OCI-LY1 (cell line): ENCODE data around the gene PTPRE.

Source experiments
- H2AFZ ChIP-seq: fragments of 200-600 bp; sonication (generic), shearing (Covaris generic); 2 replicates; pipeline ENCODE4 v1.6.0; 2014; ENCODE audit warnings: antibody characterized with exemption, mild to moderate bottlenecking, low read length
- H3F3A ChIP-seq: fragments of 200-600 bp; sonication (generic), shearing (Covaris generic); 2 replicates; pipeline ENCODE4 v1.6.0; 2014; ENCODE audit warnings: mild to moderate bottlenecking, antibody characterized with exemption, low read length, moderate library complexity; ENCODE audit not compliant: insufficient read depth
- H3K27ac ChIP-seq: fragments of 200-600 bp; sonication (generic); 2 replicates; pipeline ENCODE4 v1.5.1; 2014; ENCODE audit warnings: low read length, mixed run types, mild to moderate bottlenecking, low read depth; ENCODE audit not compliant: poor library complexity, severe bottlenecking
- H3K27me3 ChIP-seq: fragments of 200-600 bp; sonication (generic); 2 replicates; pipeline ENCODE4 v1.6.0; 2014; ENCODE audit warnings: antibody characterized with exemption, mild to moderate bottlenecking, low read length, moderate library complexity; ENCODE audit not compliant: insufficient read depth
- H3K36me3 ChIP-seq: fragments of 200-600 bp; sonication (generic); 2 replicates; pipeline ENCODE4 v1.6.1; 2014; ENCODE audit warnings: mild to moderate bottlenecking, antibody characterized with exemption, low read length, moderate library complexity, mixed read lengths; ENCODE audit not compliant: insufficient read depth
- H3K4me1 ChIP-seq: fragments of 200-600 bp; sonication (generic); 2 replicates; pipeline ENCODE4 v1.5.1; 2014; ENCODE audit warnings: mild to moderate bottlenecking, low read length, moderate library complexity; ENCODE audit not compliant: insufficient read depth, severe bottlenecking
- H3K4me2 ChIP-seq: fragments of 200-600 bp; sonication (generic), shearing (Covaris generic); 2 replicates; pipeline ENCODE4 v1.6.1; 2014; ENCODE audit warnings: low read length
- H3K4me3 ChIP-seq: fragments of 200-600 bp; sonication (generic); 2 replicates; pipeline ENCODE4 v1.5.1; 2014; ENCODE audit warnings: low read length, low read depth, mild to moderate bottlenecking, mixed read lengths; ENCODE audit not compliant: poor library complexity, severe bottlenecking
- H3K79me2 ChIP-seq: fragments of 200-600 bp; shearing (Covaris generic); 2 replicates; pipeline ENCODE4 v1.6.1; 2016; ENCODE audit warnings: mixed run types, low read length, mixed read lengths; ENCODE audit not compliant: insufficient read depth
- H3K9ac ChIP-seq: fragments of 200-600 bp; sonication (generic), shearing (Covaris generic); 2 replicates; pipeline ENCODE4 v1.6.1; 2014; ENCODE audit warnings: mild to moderate bottlenecking, low read length, mixed read lengths
- H3K9me2 ChIP-seq: fragments of 200-600 bp; sonication (generic), shearing (Covaris generic); 2 replicates; pipeline ENCODE4 v1.6.1; 2014; ENCODE audit warnings: low read depth, mild to moderate bottlenecking, low read length, mixed read lengths
- H3K9me3 ChIP-seq: fragments of 200-600 bp; shearing (Covaris generic); 2 replicates; pipeline ENCODE4 v1.6.1; 2014; ENCODE audit warnings: low read length, mixed read lengths
- H4K20me1 ChIP-seq: fragments of 200-600 bp; sonication (generic), shearing (Covaris generic); 2 replicates; pipeline ENCODE4 v1.6.0; 2016; ENCODE audit warnings: mild to moderate bottlenecking, low read length; ENCODE audit not compliant: insufficient read depth
- EZH2 ChIP-seq: fragments of 200-600 bp; sonication (generic), shearing (Covaris generic); IDR thresholded peaks from 2 replicates; pipeline ENCODE4 v1.8.0; 2017; ENCODE audit warnings: borderline replicate concordance, mixed run types, mild to moderate bottlenecking, antibody characterized with exemption, low read length, moderate library complexity, mixed read lengths
- TF ChIP-seq, protein P1 (sequence below): fragments of 200-600 bp; sonication (generic), shearing (Covaris generic); IDR thresholded peaks from 2 replicates; pipeline ENCODE4 v1.5.1; 2017; ENCODE audit warnings: mild to moderate bottlenecking, antibody characterized with exemption, low read length, moderate library complexity, mixed read lengths

PTPRE gene

DNA sequence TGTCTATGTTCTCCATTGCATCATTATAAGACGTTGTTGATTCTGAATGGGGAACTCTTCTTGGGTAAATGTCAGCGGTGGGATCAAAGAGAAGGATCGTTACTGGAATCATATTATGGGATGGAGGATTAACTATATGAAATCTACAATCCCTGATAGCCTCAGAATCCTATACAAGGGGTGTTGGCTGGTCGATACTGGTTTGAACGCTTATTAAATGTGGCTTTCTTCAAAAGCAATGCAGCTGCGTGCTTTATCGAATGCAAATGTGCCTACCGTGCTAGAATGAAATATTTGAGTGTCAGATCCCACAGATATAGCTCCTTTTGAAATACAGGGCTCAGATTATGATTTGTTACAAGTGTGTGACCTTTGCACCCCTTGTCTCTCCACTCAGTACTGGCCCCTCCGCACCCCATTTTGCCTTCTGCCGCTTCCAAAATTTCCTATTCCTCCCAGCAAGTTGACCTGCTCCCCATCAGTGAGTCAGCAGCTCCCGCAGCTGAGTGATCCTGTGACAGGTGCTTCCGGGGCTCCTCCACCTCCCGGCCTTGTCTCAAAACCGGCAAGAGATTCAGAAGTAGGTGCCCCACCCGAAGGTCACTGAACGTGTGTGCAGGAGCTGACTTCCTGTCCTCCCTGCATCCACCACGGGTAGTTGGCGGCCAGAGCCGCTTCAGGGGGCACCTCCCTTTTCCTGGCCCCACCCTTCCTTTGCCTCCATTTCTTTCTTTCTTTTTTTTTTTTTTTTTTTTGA, 76.6 kb downstream of the PTPRE start:
- TF ChIP-seq, protein P1, sequence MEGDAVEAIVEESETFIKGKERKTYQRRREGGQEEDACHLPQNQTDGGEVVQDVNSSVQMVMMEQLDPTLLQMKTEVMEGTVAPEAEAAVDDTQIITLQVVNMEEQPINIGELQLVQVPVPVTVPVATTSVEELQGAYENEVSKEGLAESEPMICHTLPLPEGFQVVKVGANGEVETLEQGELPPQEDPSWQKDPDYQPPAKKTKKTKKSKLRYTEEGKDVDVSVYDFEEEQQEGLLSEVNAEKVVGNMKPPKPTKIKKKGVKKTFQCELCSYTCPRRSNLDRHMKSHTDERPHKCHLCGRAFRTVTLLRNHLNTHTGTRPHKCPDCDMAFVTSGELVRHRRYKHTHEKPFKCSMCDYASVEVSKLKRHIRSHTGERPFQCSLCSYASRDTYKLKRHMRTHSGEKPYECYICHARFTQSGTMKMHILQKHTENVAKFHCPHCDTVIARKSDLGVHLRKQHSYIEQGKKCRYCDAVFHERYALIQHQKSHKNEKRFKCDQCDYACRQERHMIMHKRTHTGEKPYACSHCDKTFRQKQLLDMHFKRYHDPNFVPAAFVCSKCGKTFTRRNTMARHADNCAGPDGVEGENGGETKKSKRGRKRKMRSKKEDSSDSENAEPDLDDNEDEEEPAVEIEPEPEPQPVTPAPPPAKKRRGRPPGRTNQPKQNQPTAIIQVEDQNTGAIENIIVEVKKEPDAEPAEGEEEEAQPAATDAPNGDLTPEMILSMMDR, result no peak
- TF ChIP-seq EZH2, result no peak

DNA sequence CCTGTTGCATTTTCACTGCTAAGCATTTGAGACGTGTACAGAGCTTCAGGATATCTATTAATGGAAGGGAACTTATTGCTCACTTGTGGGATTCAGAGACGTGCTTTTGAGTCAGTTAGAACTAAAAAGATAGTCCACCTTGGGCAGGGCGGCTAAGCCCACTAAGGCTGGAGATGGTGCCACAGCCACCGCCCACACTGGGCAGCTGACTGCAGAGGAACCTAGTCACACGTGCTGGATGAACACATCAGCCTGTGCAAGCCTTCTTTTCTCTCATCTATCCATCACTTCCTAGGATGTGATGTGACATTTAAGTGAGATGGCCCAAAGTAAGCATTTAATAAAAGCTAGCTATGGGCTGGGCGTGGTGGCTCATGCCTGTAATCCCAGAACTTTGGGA, 78.0 kb downstream of the PTPRE start:
- Histone ChIP-seq H3K4me3 (no peak overlapping the region), H3K4me2 (no peak overlapping the region), H3K9me3 (0 out of 2 replicates have a peak, but pooled peaks cover 4% of the 10 kb centered on the region), H3K9me2 (no peaks in the 10 kb centered on the region), H3K4me1 (no peaks in the 10 kb centered on the region), H3F3A (no peaks in the 10 kb centered on the region), H3K9ac (no peak overlapping the region), H3K27ac (no peak overlapping the region), H3K36me3 (no peaks in the 10 kb centered on the region), H2AFZ (no peak overlapping the region), H3K79me2 (no peaks in the 10 kb centered on the region), H3K27me3 (no peaks in the 10 kb centered on the region), H4K20me1 (no peaks in the 10 kb centered on the region)
- TF ChIP-seq, protein P1, result no peak
- TF ChIP-seq EZH2, result no peak

More for the DNA sequence above, 76.6 kb downstream of the PTPRE start:
- H3K79me2 ChIP-seq, result no peaks in the 10 kb centered on the region
- H3K9me3 ChIP-seq, result 0 out of 2 replicates have a peak, but pooled peaks cover 4% of the 10 kb centered on the region
- H3F3A ChIP-seq, result no peaks in the 10 kb centered on the region
- no peak overlapping the region for H2AFZ ChIP-seq
- H3K9me2 ChIP-seq, result no peaks in the 10 kb centered on the region
- H4K20me1 ChIP-seq, result no peaks in the 10 kb centered on the region
- H3K27me3 ChIP-seq, result no peaks in the 10 kb centered on the region
- H3K4me1 ChIP-seq, result no peaks in the 10 kb centered on the region
- H3K9ac ChIP-seq, result no peak overlapping the region
- H3K4me2 ChIP-seq, result no peak overlapping the region
- no peak overlapping the region for H3K27ac ChIP-seq
- H3K4me3 ChIP-seq, result no peak overlapping the region
- no peaks in the 10 kb centered on the region for H3K36me3 ChIP-seq

DNA sequence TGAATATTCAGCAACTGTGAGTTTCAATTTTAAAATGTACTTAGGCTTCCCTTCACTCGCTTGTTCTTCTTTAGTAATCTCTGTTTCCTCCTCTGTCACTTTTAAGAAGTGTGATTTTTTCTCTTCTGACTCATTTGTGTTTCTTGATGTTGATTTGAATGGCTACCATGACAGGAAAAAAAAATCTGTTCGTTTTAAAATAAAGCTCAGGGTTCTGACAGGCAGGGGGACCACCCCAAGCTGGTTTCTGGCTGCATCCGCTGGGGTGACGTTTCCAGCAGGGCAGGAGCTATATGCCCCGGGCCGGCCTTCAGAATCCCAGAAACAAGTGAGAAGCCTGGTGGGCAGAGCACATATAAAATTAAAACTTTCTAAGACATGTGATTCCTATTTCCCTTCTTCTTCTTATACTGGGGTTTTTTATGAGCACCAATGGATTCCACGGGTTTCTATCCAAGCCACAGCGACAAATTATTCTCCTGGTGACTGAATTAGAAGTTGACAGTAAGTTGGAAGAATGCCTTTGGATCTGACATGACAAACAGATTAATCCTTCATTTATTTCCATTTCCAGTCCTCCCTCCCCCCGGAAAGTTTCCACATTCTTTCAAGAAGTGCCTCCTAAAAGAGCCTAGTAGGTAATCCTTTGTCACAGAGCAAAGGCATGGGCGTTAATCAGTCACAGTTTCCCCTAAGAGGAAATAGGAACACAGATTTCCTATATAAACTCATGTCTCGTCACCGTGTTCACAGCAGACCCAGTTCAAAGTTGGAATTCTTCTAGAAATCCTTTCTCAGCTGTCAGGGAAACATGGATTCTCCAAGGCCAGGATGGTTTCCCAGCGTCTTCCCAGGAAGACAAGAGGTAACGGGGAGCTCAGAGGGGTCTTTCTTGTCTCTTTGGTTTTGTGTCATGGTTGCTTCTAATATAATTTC, 79.9 kb downstream of the PTPRE start:
- no peaks in the 10 kb centered on the region for H3K9me3 ChIP-seq
- H3K36me3 ChIP-seq, result no peaks in the 10 kb centered on the region
- H4K20me1 ChIP-seq, result no peaks in the 10 kb centered on the region
- 0 out of 2 replicates have a peak, but pooled peaks cover 4% of the 10 kb centered on the region for H3K27me3 ChIP-seq
- no peak overlapping the region for H3K27ac ChIP-seq
- no peaks in the 10 kb centered on the region for H3K4me1 ChIP-seq
- no peaks in the 10 kb centered on the region for H3K79me2 ChIP-seq
- H3K4me3 ChIP-seq, result no peak overlapping the region
- no peaks in the 10 kb centered on the region for H3K9me2 ChIP-seq
- TF ChIP-seq EZH2, result no peak
- TF ChIP-seq, protein P1, result no peak
- H2AFZ ChIP-seq, result no peak overlapping the region
- H3K4me2 ChIP-seq, result no peak overlapping the region
- no peak overlapping the region for H3K9ac ChIP-seq
- no peaks in the 10 kb centered on the region for H3F3A ChIP-seq
